SW 1271 (cell line): ENCODE measurements around the gene XYLT1.
A peak's percentile ranks its signal among the peaks of the same experiment; 100 is the strongest.
"Not testable (repeated sequence)": the region's sequence is repeated elsewhere in the genome, so short reads cannot be mapped to it uniquely, and the experiment has no call there.

Source experiments
- DNase-seq, 2 experiments: peaks; one replicate each; lab custom pipeline; 2025; lab: John Stamatoyannopoulos, UW

XYLT1 gene

DNA sequence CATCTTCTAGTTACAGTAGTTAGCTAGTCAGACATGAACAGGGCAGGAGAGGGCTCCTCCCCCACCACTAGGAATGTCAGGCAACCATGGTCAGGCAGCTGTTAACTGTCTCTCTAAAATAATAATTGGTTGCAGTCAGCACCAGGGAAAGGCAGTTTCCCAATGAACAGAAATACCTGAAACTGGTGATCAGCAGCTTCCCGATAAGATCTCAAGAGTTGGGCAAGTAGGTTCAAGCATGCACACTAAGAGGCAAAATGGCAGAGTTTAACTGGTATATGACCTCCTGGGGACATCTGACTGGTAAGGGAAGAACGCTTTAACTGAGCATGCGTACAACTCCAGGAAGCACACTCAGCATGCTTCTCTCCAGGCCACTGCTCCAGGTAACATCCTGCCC lies 12.6 kb upstream of the XYLT1 start:
- DNase-seq: no peak

DNA sequence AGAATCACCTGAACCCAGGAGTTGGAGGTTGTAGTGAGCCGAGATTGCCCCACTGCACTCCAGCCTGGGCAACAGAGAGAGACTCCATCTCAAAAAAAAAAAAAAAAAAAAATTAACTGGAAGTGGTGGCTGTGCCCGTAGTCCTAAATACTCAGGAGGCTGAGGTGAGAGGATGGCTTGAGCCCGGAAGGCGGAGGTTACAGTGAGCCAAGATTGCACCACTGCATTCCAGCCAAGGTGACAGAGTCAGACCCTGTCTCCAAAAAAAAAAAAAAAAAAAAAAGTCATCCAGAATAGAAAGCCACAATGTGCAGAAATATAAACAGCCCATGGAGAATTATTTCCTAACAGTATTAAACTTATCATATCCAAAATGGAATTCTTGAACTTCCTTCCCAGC lies 11.6 kb upstream of the XYLT1 start:
- DNase-seq: not testable (repeated sequence)

DNA sequence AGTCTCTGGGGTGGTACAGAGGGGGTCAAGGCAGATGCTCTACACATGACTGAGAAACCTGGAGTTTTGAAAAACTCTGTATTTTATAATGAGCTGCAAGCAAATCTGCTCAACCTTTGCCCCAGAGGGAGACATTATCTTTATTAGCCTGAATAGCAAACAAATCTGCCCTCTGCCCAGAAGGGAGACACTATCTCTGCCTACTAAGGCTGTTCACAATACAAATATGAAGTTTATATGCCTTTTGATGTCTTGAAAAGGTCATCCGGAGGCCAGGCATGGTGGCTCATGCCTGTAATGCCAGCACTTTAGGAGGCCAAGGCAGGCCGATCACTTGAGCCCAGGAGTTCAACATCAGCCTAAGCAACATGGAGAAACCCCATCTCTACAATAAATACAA lies 11.0 kb upstream of the XYLT1 start:
- no peak for DNase-seq

DNA sequence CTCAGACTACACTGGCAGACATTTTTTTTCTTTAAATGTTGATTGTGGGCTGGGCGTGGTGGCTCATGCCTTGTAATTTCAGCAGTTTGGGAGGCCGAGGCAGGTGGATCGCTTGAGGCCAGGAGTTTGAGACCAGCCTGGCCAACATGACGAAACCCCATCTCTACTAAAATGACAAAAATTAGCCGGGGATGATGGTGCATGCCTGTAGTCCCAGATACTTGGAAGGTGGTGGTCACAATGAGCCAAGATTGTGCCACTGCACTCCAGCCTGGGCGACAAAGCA lies 6.4 kb upstream of the XYLT1 start:
- not testable (repeated sequence) for DNase-seq

DNA sequence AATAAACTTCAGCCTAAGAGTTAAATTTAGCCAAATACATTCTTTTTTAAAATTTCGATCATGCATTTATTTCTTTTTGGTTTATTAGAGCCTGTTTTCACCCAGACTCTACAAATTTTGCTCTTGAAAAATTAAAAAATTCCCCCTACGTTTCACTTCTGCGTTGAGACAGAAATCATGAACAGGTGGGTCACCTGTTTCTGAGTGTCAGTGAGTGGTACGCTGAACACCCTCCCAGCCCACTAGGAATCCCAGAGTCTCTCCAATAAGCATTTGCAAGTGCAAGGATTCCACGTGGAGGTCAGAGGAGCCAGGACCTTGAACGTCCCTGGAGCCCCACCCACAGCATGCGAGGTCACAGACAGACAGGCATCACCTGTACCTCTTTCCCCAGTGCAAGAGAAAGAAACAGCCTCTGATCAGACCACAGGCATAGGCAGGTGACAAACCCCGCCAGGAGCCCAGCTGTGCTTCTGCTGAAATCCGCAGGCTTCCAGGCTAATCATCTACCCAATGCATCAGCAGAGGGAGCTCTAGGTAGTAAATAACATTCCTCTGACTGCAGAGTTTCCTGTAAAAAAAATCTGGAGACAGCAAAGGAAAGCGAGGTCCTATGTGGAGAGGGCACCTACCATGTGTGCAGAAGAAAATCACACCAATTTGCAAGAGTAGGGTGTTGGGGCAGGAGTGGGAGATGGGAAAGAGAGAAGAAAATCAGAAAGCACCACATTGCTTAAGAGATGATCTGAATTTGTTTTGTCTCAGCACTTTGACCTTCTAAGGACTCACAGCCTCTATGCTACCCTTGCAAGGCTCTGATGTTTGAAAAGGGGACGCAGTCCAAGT lies 5.9 kb upstream of the XYLT1 start:
- DNase-seq: peak in 1 of 2 experiments; percentile 39

DNA sequence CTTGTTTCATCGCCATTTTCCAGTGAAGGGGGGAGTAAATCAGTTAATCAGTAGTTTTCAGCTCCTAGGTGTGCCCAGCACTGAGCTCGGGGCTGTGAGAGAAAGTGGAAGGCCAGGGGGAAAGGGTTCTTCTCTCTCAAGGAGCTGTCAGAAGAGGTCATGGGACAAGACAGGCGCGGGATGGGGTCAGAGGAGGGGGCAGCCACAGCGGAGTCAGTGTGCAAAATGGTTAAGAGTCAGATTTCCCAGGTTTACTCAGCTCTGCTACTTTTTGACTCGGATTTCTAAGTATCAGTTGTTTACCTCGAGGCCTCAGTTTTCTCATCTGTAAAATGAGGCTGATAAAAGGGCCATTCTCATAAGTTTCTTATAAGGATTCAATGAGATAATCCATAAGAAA lies 4.3 kb upstream of the XYLT1 start:
- DNase-seq: no peak

DNA sequence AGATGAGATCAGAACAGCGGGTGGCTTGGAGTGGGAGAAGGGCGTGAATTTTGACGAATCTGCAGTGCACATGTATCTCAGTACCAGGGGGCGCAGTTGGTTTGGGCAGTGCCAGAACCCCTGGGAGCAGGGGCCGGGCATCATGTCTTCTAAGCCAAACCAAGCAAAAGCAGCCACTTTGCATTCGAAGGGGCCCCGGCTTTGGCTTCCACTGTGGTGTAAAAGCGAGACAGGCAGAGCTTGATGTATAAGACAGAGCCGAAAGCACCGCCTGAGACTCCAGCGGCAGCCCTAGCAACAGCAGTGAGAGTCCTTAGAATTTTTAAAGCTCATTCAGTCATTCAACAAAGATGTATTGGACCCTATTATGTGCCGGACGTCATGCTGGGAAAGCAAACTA lies 3.8 kb upstream of the XYLT1 start:
- no peak for DNase-seq

DNA sequence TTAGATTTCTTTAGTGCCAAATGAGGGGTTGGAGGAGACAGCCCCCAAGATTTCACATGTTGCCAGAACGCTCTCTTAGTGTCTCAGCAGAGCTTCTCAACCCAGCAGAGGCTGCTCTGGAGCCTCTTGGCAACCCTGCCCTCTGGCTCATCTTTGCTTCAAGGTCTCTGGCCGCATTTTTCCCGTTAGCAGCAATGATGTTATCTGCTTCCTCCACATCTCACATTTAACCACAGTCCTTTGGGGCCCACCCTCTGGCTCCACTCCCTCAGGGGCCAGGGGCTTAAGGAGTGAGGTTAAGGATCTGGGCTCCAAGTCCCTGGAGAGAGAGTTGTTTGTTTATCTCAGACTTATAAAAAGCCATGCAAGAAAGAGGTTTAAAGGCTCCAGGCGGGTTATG lies 3.3 kb upstream of the XYLT1 start:
- DNase-seq: no peak

DNA sequence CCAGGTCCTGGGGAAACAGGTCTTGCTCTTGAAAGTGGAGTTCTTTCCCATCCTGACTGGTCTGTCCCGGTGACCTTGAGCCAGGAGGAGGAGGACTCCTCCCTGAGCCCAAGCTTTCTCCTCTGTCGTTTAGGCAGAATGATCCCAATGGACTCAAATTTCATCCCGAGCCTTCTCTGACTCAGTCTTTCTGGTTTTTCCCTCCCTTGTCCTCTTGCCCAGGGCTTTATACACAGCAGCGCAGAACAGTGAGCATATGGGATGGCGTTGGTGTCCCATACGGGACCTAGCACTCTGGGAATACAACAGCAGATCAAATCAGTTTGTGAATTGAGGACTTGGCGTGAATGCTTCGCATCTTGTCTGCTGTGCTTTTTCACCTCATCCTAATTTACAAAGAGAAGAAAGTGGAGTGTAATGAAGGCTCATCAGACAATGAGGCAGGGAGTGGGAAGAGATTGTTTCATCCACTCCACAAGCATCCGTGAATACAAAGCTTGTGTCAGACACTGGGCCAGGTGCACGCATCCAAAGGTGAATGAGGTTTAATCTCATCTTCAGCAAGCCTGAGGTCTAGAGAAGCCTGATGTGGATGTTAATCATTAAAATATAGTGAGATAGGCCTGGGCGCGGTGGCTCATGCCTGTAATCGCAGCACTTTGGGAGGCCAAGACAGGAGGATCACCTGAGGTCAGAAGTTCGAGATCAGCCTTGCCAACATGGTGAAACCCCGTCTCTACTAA lies 1.1 kb upstream of the XYLT1 start:
- DNase-seq: no peak

DNA sequence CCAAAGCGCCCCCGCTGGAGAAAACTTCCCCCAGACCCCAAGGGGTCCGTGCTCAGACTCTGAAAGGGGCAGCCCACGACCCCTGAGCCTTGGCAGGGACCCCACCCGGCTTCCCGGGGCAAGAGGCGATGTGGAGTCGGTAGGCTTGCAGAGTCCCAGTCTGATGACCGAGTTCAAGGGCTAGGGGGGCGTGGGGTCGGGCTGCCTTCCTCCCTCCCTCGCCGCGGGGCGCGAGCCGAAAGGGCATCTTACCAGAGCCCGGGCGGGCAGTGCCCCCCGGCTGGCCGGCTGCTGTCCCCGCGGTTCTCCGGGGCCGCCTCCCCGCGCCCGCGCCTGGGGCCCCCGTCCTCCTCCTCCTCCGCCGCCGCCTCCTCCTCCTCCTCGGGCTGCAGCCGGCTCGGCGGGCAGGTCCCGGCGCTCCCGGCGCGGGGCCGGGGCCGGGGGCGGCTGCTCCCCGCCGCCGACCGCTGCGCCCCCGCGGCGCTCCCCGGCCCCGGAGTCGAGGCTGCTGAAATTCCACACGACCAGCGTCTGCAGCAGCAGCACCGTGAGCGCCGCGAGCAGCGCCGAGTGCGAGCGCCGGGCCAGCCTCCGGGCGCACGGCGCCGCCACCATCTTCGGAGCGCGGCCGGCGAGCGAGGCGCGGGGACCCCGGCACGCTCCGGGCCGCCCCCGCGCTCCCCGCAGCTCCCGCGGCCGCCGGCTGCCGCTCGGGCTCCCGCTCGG lies 415 bp downstream of the XYLT1 start:
- no peak for DNase-seq

DNA sequence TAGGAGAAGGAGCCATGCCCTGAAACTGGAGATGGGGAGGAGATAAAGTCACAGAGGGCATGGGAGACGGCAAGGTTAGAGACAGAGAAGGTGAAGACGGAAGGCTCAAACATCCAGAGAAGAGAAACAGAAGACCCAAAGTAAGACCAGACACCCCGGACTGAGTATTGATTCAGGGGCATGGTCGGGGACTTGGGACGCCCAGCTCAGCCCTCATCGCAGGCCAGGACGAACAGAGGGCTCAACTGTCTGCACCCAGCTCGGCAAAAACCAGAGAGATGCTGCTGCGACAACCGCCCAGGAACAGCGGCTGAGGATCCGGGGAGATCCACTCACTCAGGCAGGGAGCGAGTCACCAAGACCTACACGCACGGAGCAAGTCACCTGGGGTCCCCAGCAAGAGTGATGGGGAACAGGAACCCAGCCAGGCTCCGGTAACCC lies 999 bp downstream of the XYLT1 start:
- DNase-seq: no peak

DNA sequence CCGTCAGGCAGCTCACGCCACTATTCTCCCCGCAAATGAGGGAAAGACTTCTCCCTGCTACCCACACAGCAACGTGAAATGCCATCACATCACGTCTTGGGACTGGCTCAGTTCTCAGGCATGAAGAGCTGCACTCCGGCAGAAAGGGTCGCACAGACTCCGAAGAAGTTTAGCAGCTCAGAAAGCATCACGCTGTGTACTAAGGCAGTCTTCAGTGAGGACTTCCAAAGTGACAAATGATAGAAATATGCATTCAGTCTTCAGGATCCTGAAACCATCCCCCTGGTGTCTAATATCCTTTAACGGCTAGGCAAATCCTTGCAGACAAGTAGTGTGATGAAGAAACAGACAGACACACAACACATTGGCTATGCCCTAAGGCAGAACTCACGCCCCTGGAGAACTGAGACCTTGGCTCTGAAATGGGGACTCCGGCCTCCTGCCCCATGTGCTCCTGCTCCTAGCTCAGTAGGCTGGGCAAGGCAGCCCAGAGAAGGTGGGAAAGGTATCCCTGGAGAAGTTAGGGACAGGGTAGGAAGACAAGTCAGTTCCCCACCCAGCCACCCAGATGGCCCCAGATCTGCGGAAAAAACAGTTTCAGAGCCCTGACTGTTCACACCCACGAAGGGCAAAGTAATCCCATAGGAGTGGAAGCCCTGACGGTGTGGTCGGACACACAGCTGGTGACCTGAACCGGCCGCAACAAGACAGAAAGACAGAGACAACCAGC lies 1.6 kb downstream of the XYLT1 start:
- DNase-seq: no peak

DNA sequence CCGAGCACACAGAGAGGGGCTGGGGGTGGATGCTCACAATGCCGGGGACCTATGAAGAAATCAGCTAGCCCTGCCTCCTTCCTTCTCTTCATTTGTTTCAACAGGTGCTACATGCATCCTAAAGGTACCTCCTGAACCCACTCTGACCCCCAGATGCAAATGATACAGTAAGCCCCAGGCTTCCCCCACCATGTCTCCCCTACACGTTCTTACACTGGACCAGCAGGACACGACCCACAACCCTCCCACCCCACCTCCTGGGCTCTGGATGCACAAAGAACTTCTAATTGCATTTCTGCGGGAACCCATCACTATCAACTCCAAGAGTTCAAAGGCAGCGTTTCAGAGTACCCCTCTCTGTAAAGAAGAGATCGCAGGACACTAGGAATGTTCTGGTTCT lies 2.1 kb downstream of the XYLT1 start:
- DNase-seq: no peak

DNA sequence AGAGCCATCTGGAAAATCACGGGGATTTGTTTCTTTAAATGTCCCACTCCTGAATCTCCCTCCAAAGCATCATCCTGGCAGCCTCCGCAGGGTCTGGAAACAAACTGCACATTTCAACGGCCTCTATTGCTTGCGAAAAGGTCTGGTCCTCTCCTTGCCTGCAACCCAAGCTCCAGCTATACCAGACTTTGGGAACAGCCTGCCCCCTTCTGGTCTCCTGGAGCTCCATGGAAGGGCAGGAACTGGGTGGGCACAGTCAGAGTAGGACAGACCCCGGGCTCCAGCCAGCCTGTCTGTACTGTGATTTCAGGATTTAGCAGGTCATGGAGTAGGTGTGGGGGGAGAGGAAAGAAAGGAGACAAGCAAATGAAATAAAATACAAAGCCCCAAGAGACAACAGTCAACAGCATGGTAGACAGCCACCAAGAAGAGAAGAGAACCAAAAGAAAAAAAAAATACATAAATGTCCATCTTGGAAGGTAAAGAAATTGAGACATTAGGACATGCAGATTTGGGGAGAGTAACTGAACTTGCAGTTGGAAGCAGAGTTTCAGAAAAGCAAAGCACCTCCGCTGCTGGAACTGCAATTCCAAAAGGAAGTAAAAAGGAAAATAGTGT lies 2.7 kb downstream of the XYLT1 start:
- no peak for DNase-seq

DNA sequence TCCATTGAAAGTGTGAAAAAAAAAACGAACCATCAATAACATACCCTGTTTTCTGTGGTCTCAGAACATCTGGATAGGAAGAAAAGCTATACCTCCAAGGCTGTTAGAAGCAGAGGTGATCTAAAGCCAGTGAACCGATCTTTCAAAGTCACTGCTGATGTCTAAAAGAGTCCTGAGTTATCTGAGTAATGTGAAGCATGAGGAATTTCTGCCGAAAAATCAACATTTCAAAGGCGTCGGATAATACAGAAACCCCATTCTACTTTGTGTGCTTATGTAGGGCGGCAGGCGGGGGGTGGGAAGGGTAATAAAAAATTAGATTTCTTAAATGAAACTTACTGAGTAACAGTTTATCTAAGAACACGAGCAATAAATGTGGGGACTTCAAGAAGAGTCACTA lies 3.9 kb downstream of the XYLT1 start:
- DNase-seq: no peak

DNA sequence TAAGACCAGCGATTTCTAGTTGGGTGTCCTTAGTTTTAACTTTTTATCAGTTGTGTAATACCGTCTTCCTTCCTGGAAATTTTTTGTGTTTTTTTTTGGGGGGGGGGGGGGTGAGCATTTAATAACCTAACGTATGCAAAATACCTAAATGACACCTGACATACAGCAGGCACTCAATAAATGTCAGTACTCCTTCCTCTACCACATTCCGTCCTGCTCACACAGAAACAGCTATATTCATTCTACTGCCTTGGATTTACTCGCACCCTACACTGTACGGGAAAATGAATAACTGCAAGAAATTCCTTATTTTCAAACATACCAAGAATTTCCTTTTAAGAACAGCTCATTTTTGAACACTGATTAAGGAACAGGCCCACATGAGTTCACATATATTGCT lies 5.3 kb downstream of the XYLT1 start:
- no peak for DNase-seq

DNA sequence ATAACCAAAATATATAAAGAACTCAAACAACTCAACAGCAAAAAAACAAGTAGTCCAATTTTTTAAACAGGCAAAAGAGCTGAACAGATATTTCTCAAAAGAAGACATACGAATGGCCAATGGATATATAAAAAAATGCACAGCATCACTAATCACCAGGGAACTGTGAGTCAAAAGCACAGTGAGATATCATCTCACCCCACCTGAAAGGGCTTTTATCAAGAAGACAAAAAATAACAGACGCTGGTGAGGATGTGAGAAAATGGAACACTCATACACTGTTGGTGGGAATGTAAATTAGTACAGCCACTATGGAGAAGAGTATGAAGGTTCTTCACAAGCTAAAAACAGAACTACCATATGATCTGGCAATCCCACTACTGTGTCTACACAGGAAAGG lies 7.4 kb downstream of the XYLT1 start:
- no peak for DNase-seq

DNA sequence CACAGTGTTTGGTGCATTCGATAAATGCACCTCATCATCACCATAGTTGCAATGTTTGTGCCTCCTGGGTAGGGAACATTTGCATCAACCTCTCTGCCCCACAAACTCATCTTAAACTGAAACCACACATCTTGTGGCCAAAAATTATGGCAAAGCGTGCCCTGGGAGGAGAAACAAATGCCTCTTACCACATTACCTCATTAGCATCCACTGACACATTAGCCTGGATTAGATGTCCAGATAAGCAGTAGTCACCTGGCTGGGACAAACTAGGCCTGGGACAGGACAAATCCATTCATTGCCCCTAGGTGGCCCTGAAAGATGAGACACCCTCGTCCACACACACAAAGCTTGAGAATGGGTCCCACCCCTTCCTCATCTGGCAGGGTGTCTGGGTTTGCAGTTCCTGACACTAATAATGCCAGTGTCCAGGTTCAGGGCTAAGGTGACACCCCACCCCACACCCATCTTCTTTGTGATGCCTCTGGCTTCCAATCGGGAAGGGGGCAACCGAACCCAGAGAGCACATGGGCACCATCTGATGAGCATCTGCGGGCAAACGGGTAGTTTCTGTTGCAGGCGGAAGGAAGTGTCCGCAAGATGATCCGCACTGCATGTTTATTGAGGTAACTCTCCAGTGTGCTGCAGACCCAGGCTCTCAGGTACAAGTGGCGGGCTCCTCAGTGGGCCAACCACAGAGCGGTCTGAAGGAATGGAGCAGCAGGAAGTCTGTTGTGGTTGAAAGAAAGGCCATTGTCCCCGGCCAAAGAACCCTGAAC lies 8.6 kb downstream of the XYLT1 start:
- DNase-seq: no peak

DNA sequence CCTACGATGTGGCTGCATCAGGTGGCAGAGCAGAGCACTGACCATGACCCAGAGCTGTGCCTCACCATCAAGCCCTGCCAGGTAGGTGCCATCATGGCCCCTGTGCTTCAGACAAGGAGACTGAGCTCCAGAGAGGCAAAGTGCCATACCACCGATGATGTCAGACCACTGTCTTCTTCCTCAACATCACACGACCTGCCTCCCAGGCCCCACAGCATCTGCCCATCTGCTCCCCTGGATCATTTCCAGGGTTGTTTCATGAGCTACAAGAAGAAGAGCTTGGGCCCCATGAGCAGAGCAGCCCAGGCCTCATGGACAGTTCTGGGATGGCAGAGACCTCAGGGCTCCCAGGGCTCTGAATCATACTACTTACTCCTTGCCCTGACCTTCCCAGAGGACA lies 9.9 kb downstream of the XYLT1 start:
- no peak for DNase-seq

DNA sequence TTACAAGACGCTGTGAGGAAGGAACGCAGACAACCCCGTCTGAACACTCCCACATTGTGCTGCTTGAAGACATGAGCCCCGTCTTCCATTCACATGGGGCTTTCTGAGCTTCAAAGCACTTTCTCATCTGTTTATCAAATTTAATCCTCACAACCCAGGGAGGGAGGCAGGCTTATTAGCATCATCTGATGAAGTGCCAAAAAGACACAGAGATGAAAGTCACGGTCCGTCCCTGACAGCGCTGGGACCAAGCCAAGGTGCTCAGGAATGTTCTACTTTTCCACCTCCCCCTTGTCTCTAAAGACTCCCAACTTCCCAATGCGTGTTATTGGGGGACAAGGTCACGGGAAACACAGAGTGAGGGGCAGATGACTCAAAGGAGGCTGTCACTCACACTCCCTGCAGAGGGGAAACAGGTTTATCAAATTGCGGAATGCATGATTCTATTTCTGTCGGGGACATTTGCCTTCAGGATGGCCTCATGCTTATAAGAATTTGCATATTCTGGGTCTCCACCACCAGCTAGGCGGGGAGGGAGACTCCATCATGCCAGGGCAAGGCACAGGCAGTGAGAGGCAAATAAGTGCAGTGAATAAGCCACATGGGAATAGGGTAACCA lies 10.7 kb downstream of the XYLT1 start:
- DNase-seq: no peak

DNA sequence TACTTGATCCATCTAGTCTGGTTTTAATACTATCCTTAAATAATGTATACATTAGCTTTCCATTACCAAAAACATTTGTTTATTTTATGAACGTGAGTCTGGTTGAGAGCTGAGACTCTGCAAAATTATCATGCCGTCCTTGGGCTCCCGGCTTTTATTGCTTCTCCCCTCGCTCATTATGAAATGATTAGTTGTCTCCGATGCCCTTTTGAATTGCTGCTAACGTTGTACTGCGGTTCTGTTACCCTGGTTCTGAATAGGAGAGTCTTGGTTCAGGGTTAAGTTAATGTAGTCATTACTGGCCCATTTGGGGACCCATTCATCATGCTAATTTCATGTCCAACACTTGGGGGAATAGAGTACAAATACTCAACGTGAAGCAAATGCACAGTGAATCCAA lies 12.8 kb downstream of the XYLT1 start:
- no peak for DNase-seq
